GM23338 (cell line): Measurements from ENCODE around the gene TBCC. TPM values are rescaled to one million over a fixed set of nuclear protein-coding genes. Genes with fewer than 3 reads are reported as not detected.

Experiments
- polyA plus RNA-seq: library from polyadenylated mRNA; unstranded; fragments of >200 nt; fragmentation: Nextera tagmentation; extraction: Ambion mirVana; gene quantifications from 2 replicates; pipeline ENCODE4 v1.2.1, GENCODE V29; 2016
- total RNA-seq: library from RNA; depleted of rRNA; stranded (reverse); fragments of >200 nt; shearing (Covaris generic); gene quantifications from 2 replicates; pipeline ENCODE4 v1.2.3, GENCODE V29; 2014; rRNA removed

Gene TBCC
- total and polyA plus RNA-seq, 2 experiments from 2014 or later, result 45.0 to 48.3 TPM

Other genes starting within 250 kb of the TBCC start
- gene UBR2, start 182.1 kb downstream of the TBCC start, total RNA-seq, result 20.4 and 21.2 TPM in 2 replicates
- 5.3 and 6.7 TPM in 2 replicates for gene UBR2, start 182.1 kb downstream of the TBCC start, polyA plus RNA-seq
- 0.52 and 0.89 TPM in 2 replicates for gene PRPH2, start 23.5 kb downstream of the TBCC start, total RNA-seq
- 0.21 and 0.50 TPM in 2 replicates for gene PRPH2, start 23.5 kb downstream of the TBCC start, polyA plus RNA-seq
- 11.0 and 11.7 TPM in 2 replicates for gene BICRAL, start 35.9 kb upstream of the TBCC start, total RNA-seq
- gene BICRAL, start 35.9 kb upstream of the TBCC start, polyA plus RNA-seq, result 3.4 and 3.6 TPM in 2 replicates
- gene RPL7L1, start 133.5 kb upstream of the TBCC start, total RNA-seq, result 109 and 124 TPM in 2 replicates
- 82.1 and 86.9 TPM in 2 replicates for gene RPL7L1, start 133.5 kb upstream of the TBCC start, polyA plus RNA-seq
- not detected in 2 replicates for gene PTCRA, start 169.9 kb upstream of the TBCC start, total RNA-seq
- 0.30 TPM in 1 of 2 replicates, not detected in the other for gene PTCRA, start 169.9 kb upstream of the TBCC start, polyA plus RNA-seq
- gene CNPY3, start 183.4 kb upstream of the TBCC start, total RNA-seq, result 66.3 and 67.0 TPM in 2 replicates
- gene CNPY3, start 183.4 kb upstream of the TBCC start, polyA plus RNA-seq, result 68.5 and 74.5 TPM in 2 replicates
- not detected in 2 replicates for gene GNMT, start 214.7 kb upstream of the TBCC start, total RNA-seq
- 0.52 and 2.5 TPM in 2 replicates for gene GNMT, start 214.7 kb upstream of the TBCC start, polyA plus RNA-seq
- 24.8 and 25.1 TPM in 2 replicates for gene PEX6, start 233.1 kb upstream of the TBCC start, total RNA-seq
- gene PEX6, start 233.1 kb upstream of the TBCC start, polyA plus RNA-seq, result 5.2 and 6.5 TPM in 2 replicates
- gene PPP2R5D, start 238.5 kb upstream of the TBCC start, total RNA-seq, result 49.9 and 55.3 TPM in 2 replicates
- gene PPP2R5D, start 238.5 kb upstream of the TBCC start, polyA plus RNA-seq, result 16.5 and 20.0 TPM in 2 replicates